ENCODE measurements around the gene ADAMTS16.

- TF ChIP-seq ZFP30 (CRISPR knock-in tag; IDR thresholded peaks at IDR 0.05) (no peak), ZFP3 (CRISPR knock-in tag; IDR thresholded peaks at IDR 0.05) (no peak), SNAI2 (CRISPR knock-in tag; IDR thresholded peaks at IDR 0.05) (no peak), ISL1 (CRISPR knock-in tag; IDR thresholded peaks at IDR 0.05) (no peak)
Observed at GRCh38 chr5:5276951-5277517, 136.9 kb downstream of the ADAMTS16 start.

Data from SK-N-SH treated with all-trans-retinoic acid at 6 μM for 48 hours (cell line).